Measurements from ENCODE around the gene NFIC.

The NFIC gene

GRCh38 chr19:3513229-3514140, 147.1 kb downstream of the NFIC start:
- DNase-seq = no peak

- no peak for DNase-seq
Measured at GRCh38 chr19:3514930-3515329, 148.5 kb downstream of the NFIC start.

GRCh38 chr19:3515891-3516422, 149.6 kb downstream of the NFIC start:
- no peak for DNase-seq

GRCh38 chr19:3516675-3517207, 150.4 kb downstream of the NFIC start:
- DNase-seq = peak; percentile 67

- no peak for DNase-seq
Measured at GRCh38 chr19:3517638-3518037, 151.3 kb downstream of the NFIC start.

GRCh38 chr19:3518255-3518654, 151.9 kb downstream of the NFIC start:
- DNase-seq = no peak

- no peak for DNase-seq
Measured at GRCh38 chr19:3518659-3519058, 152.3 kb downstream of the NFIC start.
